HepG2 (cell line): ENCODE results near the gene CDC42EP4. TPM values are rescaled to one million over a fixed set of nuclear protein-coding genes. Genes with fewer than 3 reads are reported as not detected.
A peak's percentile ranks its signal among the peaks of the same experiment; 100 is the strongest.

Experiments
- BORCS8-MEF2B ChIP-seq: sonication (generic); formaldehyde crosslinking; IDR thresholded peaks from 2 replicates; pipeline ENCODE4 v1.8.0; 2022; ENCODE audit warnings: mild to moderate bottlenecking, missing genetic modification reagents
- CENPX ChIP-seq: sonication (generic); formaldehyde crosslinking; IDR thresholded peaks from 2 replicates; pipeline ENCODE4 v1.9.0; 2021; ENCODE audit warnings: mild to moderate bottlenecking, missing genetic modification reagents, moderate library complexity
- FOXP4 ChIP-seq: sonication (generic); formaldehyde crosslinking; IDR thresholded peaks from 2 replicates; pipeline ENCODE4 v1.4.0; 2020; ENCODE audit warnings: missing genetic modification reagents
- GPBP1L1 ChIP-seq: sonication (generic); formaldehyde crosslinking; IDR thresholded peaks from 2 replicates; pipeline ENCODE4 v1.5.0; 2020; ENCODE audit warnings: mild to moderate bottlenecking, missing genetic modification reagents
- IRF1 ChIP-seq: sonication (generic); formaldehyde crosslinking; IDR thresholded peaks from 2 replicates; pipeline ENCODE4 v1.4.0; 2020; ENCODE audit warnings: low read depth, mild to moderate bottlenecking, missing genetic modification reagents
- NFYC ChIP-seq: IDR thresholded peaks from 2 replicates; pipeline ENCODE4 v1.6.1; 2016; ENCODE audit warnings: missing genetic modification reagents, missing compliant biosample characterization
- NONO ChIP-seq, 2 experiments: fragments of 450-650 bp in 1 of 2; sonication (generic) in 1 of 2; formaldehyde crosslinking in 1 of 2; IDR thresholded peaks in 1 of 2; conservative IDR thresholded peaks in 1 of 2; 2 replicates each; pipeline versions ENCODE4 v1.6.1 to v1.8.0; 2017 to 2022; ENCODE audit warnings: mild to moderate bottlenecking in 1 of 2, missing genetic modification reagents in 1 of 2, moderate library complexity in 1 of 2
- RXRA ChIP-seq: sonication (generic); formaldehyde crosslinking; IDR thresholded peaks from 2 replicates; pipeline ENCODE4 v1.5.1; 2020; ENCODE audit warnings: missing genetic modification reagents
- SAFB2 ChIP-seq: sonication (generic); formaldehyde crosslinking; IDR thresholded peaks from 2 replicates; pipeline ENCODE4 v1.5.1; 2020; ENCODE audit warnings: missing genetic modification reagents, low read depth, mild to moderate bottlenecking, borderline replicate concordance
- ZBTB21 ChIP-seq: sonication (generic); formaldehyde crosslinking; IDR thresholded peaks from 2 replicates; pipeline ENCODE4 v1.4.0; 2020; ENCODE audit warnings: missing genetic modification reagents
- ZNF225 ChIP-seq: sonication (generic); formaldehyde crosslinking; IDR thresholded peaks from 2 replicates; pipeline ENCODE4 v1.4.0; 2020; ENCODE audit warnings: mild to moderate bottlenecking, missing genetic modification reagents
- ZNF354B ChIP-seq: sonication (generic); formaldehyde crosslinking; IDR thresholded peaks from 2 replicates; pipeline ENCODE4 v1.8.0; 2022; ENCODE audit warnings: mild to moderate bottlenecking, missing genetic modification reagents
- ZNF367 ChIP-seq: sonication (generic); formaldehyde crosslinking; IDR thresholded peaks from 2 replicates; pipeline ENCODE4 v1.4.0; 2020; ENCODE audit warnings: missing genetic modification reagents, borderline replicate concordance
- ZNF382 ChIP-seq: sonication (generic); formaldehyde crosslinking; IDR thresholded peaks from 2 replicates; pipeline ENCODE4 v1.5.0; 2020; ENCODE audit warnings: missing genetic modification reagents, mild to moderate bottlenecking, borderline replicate concordance
- ZNF451 ChIP-seq: sonication (generic); formaldehyde crosslinking; IDR thresholded peaks from 2 replicates; pipeline ENCODE4 v1.5.0; 2020; ENCODE audit warnings: mild to moderate bottlenecking, missing genetic modification reagents
- ZNF570 ChIP-seq: sonication (generic); formaldehyde crosslinking; IDR thresholded peaks from 2 replicates; pipeline ENCODE4 v1.4.0; 2020; ENCODE audit warnings: mild to moderate bottlenecking, missing genetic modification reagents, borderline replicate concordance
- ZNF597 ChIP-seq: sonication (generic); formaldehyde crosslinking; IDR thresholded peaks from 2 replicates; pipeline ENCODE4 v1.5.0; 2020; ENCODE audit warnings: missing genetic modification reagents
- ZNF629 ChIP-seq: sonication (generic); formaldehyde crosslinking; conservative IDR thresholded peaks from 2 replicates; pipeline ENCODE4 v1.5.0; 2020; ENCODE audit warnings: missing genetic modification reagents
- ZNF737 ChIP-seq: sonication (generic); formaldehyde crosslinking; IDR thresholded peaks from 2 replicates; pipeline ENCODE4 v1.5.0; 2020; ENCODE audit warnings: missing genetic modification reagents, mild to moderate bottlenecking, borderline replicate concordance
- ZNF746 ChIP-seq: sonication (generic); formaldehyde crosslinking; IDR thresholded peaks from 2 replicates; pipeline ENCODE4 v1.8.0; 2022; ENCODE audit warnings: mild to moderate bottlenecking, missing genetic modification reagents
- ZNF83 ChIP-seq: sonication (generic); formaldehyde crosslinking; IDR thresholded peaks from 2 replicates; pipeline ENCODE4 v1.4.0; 2020; ENCODE audit warnings: missing genetic modification reagents, mild to moderate bottlenecking, borderline replicate concordance
- ZUFSP ChIP-seq: sonication (generic); formaldehyde crosslinking; IDR thresholded peaks from 2 replicates; pipeline ENCODE4 v1.9.0; 2021; ENCODE audit warnings: missing genetic modification reagents, mild to moderate bottlenecking, borderline replicate concordance
- polyA plus RNA-seq, 8 experiments: library from polyadenylated mRNA; depleted of rRNA in 3 of 8; stranded (reverse) in 7 of 8; unstranded in 1 of 8; fragments of >200 nt; fragmentation: Illumina TruSeq in 4 of 8; extraction: Trizol in 4 of 8; gene quantifications; 2 replicates each; pipeline versions ENCODE4 v1.2.1 to v1.2.3, GENCODE V29; 2011 to 2016; ENCODE audit warnings: low read depth in 4 of 8, missing spikeins in 1 of 8, mixed read lengths in 1 of 8; ENCODE audit not compliant: insufficient read depth in 1 of 8
- total RNA-seq, 5 experiments: library from RNA; depleted of rRNA; stranded (reverse); fragments of >200 nt; fragmentation: Illumina TruSeq; extraction: Trizol; gene quantifications; 2 replicates each; pipeline ENCODE4 v1.2.3, GENCODE V29; 2016; ENCODE audit warnings: low read depth in 1 of 5

CDC42EP4 gene
- total and polyA plus RNA-seq, 2 of the 13 experiments (the other 11 are each of a cell fraction or from before 2014, with no cell fraction given), result 19.0 to 54.0 TPM

- no peak for TF ChIP-seq IRF1 (CRISPR knock-in tag)
- TF ChIP-seq ZNF225, result no peak
- peak; percentile 17; the same call in 1 of the 2 replicates for TF ChIP-seq FOXP4 (CRISPR knock-in tag)
- no peak for TF ChIP-seq ZNF382 (CRISPR knock-in tag)
- TF ChIP-seq NONO (IDR thresholded peaks at IDR 0.05), result no peak
- peak; percentile 36; the same call in 1 of the 2 replicates for TF ChIP-seq NONO (CRISPR knock-in tag; conservative IDR thresholded peaks at IDR 0.05)
- TF ChIP-seq NFYC, result no peak
- TF ChIP-seq ZNF354B (CRISPR knock-in tag), result no peak
- TF ChIP-seq SAFB2 (CRISPR knock-in tag), result no peak
- TF ChIP-seq ZNF597, result no peak
- no peak for TF ChIP-seq ZNF746 (CRISPR knock-in tag)
- no peak for TF ChIP-seq ZUFSP (CRISPR knock-in tag)
- TF ChIP-seq RXRA (CRISPR knock-in tag), result no peak; the same call in 1 of the 2 replicates
- TF ChIP-seq ZBTB21 (CRISPR knock-in tag), result no peak
- no peak for TF ChIP-seq BORCS8-MEF2B (CRISPR knock-in tag)
- no peak for TF ChIP-seq ZNF737 (CRISPR knock-in tag)
- no peak for TF ChIP-seq ZNF83 (CRISPR knock-in tag)
- no peak for TF ChIP-seq ZNF451 (CRISPR knock-in tag)
- no peak for TF ChIP-seq ZNF629 (CRISPR knock-in tag)
- TF ChIP-seq CENPX (CRISPR knock-in tag), result no peak
- TF ChIP-seq GPBP1L1 (CRISPR knock-in tag), result no peak
- no peak for TF ChIP-seq ZNF570 (CRISPR knock-in tag)
- TF ChIP-seq ZNF367 (CRISPR knock-in tag), result no peak
These were observed 48.8 kb downstream of the CDC42EP4 start (continued) for GRCh38 chr17:73262676-73263642.
